ENCODE results near the gene BHLHE23. TPM values are rescaled to one million over a fixed set of nuclear protein-coding genes. Genes with fewer than 3 reads are reported as not detected.

Gene BHLHE23
- total RNA-seq, 2 experiments from 2014 or later: not detected

DNA sequence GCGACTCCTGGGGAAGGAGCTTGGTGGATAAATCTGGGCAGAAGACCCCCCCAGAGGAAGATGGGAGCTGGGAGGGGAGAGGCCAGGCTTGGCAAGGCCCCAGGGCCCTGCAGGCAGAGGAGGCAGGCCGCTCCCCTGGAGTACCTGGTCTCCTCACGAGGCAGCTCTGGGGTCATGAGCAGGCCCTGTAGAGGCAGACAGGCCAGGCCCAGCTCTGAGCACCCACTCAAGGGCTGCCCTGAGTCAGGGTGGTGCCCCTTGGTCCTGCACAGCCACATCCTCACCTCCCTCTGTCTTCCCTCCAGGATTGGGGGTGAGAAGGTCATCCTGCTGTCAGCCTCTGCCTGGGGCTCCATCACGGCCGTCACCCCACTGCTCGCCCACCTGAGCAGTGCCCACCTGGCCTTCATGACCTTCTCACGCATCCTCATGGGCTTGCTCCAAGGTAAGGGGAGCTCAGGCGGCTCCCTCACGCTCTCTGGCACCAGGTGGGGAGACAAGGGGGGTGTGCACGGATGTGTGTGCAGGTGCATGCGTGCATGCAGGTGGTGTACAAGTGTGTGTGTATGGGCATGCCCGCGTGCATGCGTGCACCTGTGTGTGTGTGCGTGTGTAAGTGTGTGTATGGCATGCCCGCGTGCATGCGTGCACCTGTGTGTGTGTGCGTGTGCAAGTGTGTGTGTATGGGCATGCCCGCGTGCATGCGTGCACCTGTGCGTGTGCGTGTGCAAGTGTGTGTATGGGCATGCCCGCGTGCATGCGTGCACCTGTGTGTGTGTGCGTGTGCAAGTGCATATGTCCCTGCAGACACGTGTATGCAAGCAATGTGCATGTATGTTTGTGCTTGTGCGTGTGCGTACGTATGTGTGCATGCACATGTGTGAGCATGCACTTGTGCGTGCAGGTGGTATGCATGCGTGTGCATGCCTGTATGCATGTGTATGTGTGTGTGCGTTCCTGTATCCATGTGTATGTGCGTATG lies 49.3 kb downstream of the BHLHE23 start:
- no peaks in the 10 kb centered on the region for H4K20me1 ChIP-seq (ENCODE audit: insufficient read depth, low read length)
- H3K4me2 ChIP-seq (ENCODE audit: low read length): no peak overlapping the region
- H3K36me3 ChIP-seq (ENCODE audit: insufficient read depth, low read length): no peaks in the 10 kb centered on the region
- peaks cover 24% of the 10 kb centered on the region for H3K4me1 ChIP-seq (ENCODE audit: insufficient read depth, low read length, poor library complexity, severe bottlenecking)
- no peaks in the 10 kb centered on the region for H3K9me2 ChIP-seq (ENCODE audit: insufficient read depth, low read length)
- no TSS peak for BruUV-seq (replicated peaks)
- intact Hi-C loops (cut with micrococcal nuclease; ENCODE audit: unreplicated experiment): loop anchor here (10.0 kb wide), 1 partner anchor 47 kb away; the partner anchor contains the start of gene BHLHE23
- H2AFZ ChIP-seq (ENCODE audit: low read length): no peak overlapping the region
- H3K9me3 ChIP-seq (ENCODE audit: low read length): no peaks in the 10 kb centered on the region
- ChIA-PET CTCF (ENCODE audit: unreplicated experiment) (no interaction called here), POLR2A (no interaction called here)
- no peak overlapping the region for H3K27ac ChIP-seq (ENCODE audit: low read depth, low read length, poor library complexity, severe bottlenecking)
- no peak overlapping the region for H3K4me3 ChIP-seq (ENCODE audit: low read depth, low read length, poor library complexity, severe bottlenecking)
- no peaks in the 10 kb centered on the region for H3K79me2 ChIP-seq (ENCODE audit: insufficient read depth, low read depth, low read length)
- DNase-seq (ENCODE audit: low spot score): no peak
- no peak for TF ChIP-seq EZH2phosphoT487 (IDR thresholded peaks at IDR 0.05; ENCODE audit: borderline replicate concordance, low read depth, low read length)
- TF ChIP-seq, protein P1, sequence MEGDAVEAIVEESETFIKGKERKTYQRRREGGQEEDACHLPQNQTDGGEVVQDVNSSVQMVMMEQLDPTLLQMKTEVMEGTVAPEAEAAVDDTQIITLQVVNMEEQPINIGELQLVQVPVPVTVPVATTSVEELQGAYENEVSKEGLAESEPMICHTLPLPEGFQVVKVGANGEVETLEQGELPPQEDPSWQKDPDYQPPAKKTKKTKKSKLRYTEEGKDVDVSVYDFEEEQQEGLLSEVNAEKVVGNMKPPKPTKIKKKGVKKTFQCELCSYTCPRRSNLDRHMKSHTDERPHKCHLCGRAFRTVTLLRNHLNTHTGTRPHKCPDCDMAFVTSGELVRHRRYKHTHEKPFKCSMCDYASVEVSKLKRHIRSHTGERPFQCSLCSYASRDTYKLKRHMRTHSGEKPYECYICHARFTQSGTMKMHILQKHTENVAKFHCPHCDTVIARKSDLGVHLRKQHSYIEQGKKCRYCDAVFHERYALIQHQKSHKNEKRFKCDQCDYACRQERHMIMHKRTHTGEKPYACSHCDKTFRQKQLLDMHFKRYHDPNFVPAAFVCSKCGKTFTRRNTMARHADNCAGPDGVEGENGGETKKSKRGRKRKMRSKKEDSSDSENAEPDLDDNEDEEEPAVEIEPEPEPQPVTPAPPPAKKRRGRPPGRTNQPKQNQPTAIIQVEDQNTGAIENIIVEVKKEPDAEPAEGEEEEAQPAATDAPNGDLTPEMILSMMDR (conservative IDR thresholded peaks at IDR 0.05; ENCODE audit: low read length): no peak

DNA sequence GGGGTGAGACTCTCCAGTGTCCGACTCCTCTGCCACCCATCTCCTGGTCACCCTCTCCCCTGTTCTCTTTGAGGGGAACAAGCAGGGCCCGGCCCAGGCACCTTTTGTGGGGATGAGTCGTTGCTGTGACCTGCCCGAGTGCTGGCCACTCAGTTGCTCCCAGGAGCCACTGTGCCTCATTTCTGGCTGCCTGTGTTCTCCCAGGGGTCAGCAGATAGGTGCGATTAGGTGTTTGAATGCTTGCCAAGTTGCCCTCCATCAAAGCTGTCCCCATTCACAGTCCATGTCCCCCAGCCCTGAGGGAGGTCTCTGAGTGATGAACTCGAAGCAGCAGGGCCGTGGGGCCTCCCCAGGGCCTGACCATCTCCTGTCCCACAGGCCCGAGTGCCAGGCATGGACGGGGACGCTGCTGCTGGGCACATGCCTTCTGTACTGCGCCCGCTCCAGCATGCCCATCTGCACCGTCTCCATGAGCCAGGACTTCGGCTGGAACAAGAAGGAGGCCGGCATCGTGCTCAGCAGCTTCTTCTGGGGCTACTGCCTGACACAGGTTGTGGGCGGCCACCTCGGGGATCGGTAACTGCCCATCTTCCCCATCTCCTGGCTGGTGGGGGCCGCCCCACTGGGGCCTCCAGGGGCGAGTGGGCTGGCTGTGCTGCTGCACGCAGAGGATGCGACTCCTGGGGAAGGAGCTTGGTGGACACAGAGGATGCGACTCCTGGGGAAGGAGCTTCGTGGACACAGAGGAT lies 50.2 kb downstream of the BHLHE23 start:
- intact Hi-C loops (cut with micrococcal nuclease; ENCODE audit: unreplicated experiment): loop anchor here (10.0 kb wide), 1 partner anchor 48 kb away; the partner anchor contains the start of gene BHLHE23
- Histone ChIP-seq H3K27ac (ENCODE audit: low read depth, low read length, poor library complexity, severe bottlenecking) (no peak overlapping the region), H3K79me2 (ENCODE audit: insufficient read depth, low read depth, low read length) (no peaks in the 10 kb centered on the region), H3K36me3 (ENCODE audit: insufficient read depth, low read length) (no peaks in the 10 kb centered on the region), H3K4me3 (ENCODE audit: low read depth, low read length, poor library complexity, severe bottlenecking) (no peak overlapping the region), H3K4me2 (ENCODE audit: low read length) (no peak overlapping the region), H3K9me3 (ENCODE audit: low read length) (no peaks in the 10 kb centered on the region), H3K4me1 (ENCODE audit: insufficient read depth, low read length, poor library complexity, severe bottlenecking) (peaks cover 24% of the 10 kb centered on the region), H3K9me2 (ENCODE audit: insufficient read depth, low read length) (no peaks in the 10 kb centered on the region), H4K20me1 (ENCODE audit: insufficient read depth, low read length) (no peaks in the 10 kb centered on the region), H2AFZ (ENCODE audit: low read length) (no peak overlapping the region)
- TF ChIP-seq, protein P1 (conservative IDR thresholded peaks at IDR 0.05; ENCODE audit: low read length): no peak
- TF ChIP-seq EZH2phosphoT487 (IDR thresholded peaks at IDR 0.05; ENCODE audit: borderline replicate concordance, low read depth, low read length): no peak
- ChIA-PET POLR2A (no interaction called here), CTCF (ENCODE audit: unreplicated experiment) (no interaction called here)
- no peak for DNase-seq (ENCODE audit: low spot score)
- BruUV-seq (replicated peaks): no TSS peak

Other genes starting within 250 kb of the BHLHE23 start
- 22.2 and 25.1 TPM in 2 replicates for gene MRGBP, start 210.5 kb downstream of the BHLHE23 start, total RNA-seq (2014; rRNA removed; shearing (Covaris generic))
- 19.9 and 22.6 TPM in 2 replicates for gene MRGBP, start 210.5 kb downstream of the BHLHE23 start, total RNA-seq (2022)
- gene OGFR, start 202.1 kb downstream of the BHLHE23 start, total RNA-seq (2014; rRNA removed; shearing (Covaris generic)): 64.8 and 75.6 TPM in 2 replicates
- gene OGFR, start 202.1 kb downstream of the BHLHE23 start, total RNA-seq (2022): 66.2 and 69.9 TPM in 2 replicates
- gene COL9A3, start 189.9 kb downstream of the BHLHE23 start, total RNA-seq (2014; rRNA removed; shearing (Covaris generic)): 1.0 and 1.7 TPM in 2 replicates
- gene COL9A3, start 189.9 kb downstream of the BHLHE23 start, total RNA-seq (2022): 5.2 and 6.1 TPM in 2 replicates
- 9.5 and 10.0 TPM in 2 replicates for gene TCFL5, start 145.1 kb downstream of the BHLHE23 start, total RNA-seq (2014; rRNA removed; shearing (Covaris generic))
- 8.7 and 9.2 TPM in 2 replicates for gene TCFL5, start 145.1 kb downstream of the BHLHE23 start, total RNA-seq (2022)
- 65.1 and 69.2 TPM in 2 replicates for gene DIDO1, start 80.5 kb downstream of the BHLHE23 start, total RNA-seq (2014; rRNA removed; shearing (Covaris generic))
- gene DIDO1, start 80.5 kb downstream of the BHLHE23 start, total RNA-seq (2022): 70.6 and 79.0 TPM in 2 replicates
- gene GID8, start 68.8 kb downstream of the BHLHE23 start, total RNA-seq (2014; rRNA removed; shearing (Covaris generic)): 28.7 and 29.2 TPM in 2 replicates
- 46.1 and 47.7 TPM in 2 replicates for gene GID8, start 68.8 kb downstream of the BHLHE23 start, total RNA-seq (2022)
- 1.7 and 2.0 TPM in 2 replicates for gene SLC17A9, start 54.3 kb downstream of the BHLHE23 start, total RNA-seq (2014; rRNA removed; shearing (Covaris generic))
- gene SLC17A9, start 54.3 kb downstream of the BHLHE23 start, total RNA-seq (2022): 8.1 and 13.2 TPM in 2 replicates
- 26.7 and 31.3 TPM in 2 replicates for gene YTHDF1, start 209.2 kb upstream of the BHLHE23 start, total RNA-seq (2014; rRNA removed; shearing (Covaris generic))
- gene YTHDF1, start 209.2 kb upstream of the BHLHE23 start, total RNA-seq (2022): 42.3 and 42.7 TPM in 2 replicates
- gene BIRC7, start 228.9 kb upstream of the BHLHE23 start, total RNA-seq (2014; rRNA removed; shearing (Covaris generic)): not detected in 2 replicates
- 0.39 and 0.42 TPM in 2 replicates for gene BIRC7, start 228.9 kb upstream of the BHLHE23 start, total RNA-seq (2022)
- gene NKAIN4, start 247.5 kb upstream of the BHLHE23 start, total RNA-seq (2014; rRNA removed; shearing (Covaris generic)): not detected in 2 replicates
- gene NKAIN4, start 247.5 kb upstream of the BHLHE23 start, total RNA-seq (2022): not detected in 2 replicates

All from OCI-LY7 (cell line).